ENCODE data around the gene LIF. TPM values are rescaled to one million over a fixed set of nuclear protein-coding genes. Genes with fewer than 3 reads are reported as not detected.
"Not testable (repeated sequence)": the region's sequence is repeated elsewhere in the genome, so short reads cannot be mapped to it uniquely, and the experiment has no call there.

LIF gene
- total RNA-seq, 1 donor from 2014 or later, result 18.9 TPM

DNA sequence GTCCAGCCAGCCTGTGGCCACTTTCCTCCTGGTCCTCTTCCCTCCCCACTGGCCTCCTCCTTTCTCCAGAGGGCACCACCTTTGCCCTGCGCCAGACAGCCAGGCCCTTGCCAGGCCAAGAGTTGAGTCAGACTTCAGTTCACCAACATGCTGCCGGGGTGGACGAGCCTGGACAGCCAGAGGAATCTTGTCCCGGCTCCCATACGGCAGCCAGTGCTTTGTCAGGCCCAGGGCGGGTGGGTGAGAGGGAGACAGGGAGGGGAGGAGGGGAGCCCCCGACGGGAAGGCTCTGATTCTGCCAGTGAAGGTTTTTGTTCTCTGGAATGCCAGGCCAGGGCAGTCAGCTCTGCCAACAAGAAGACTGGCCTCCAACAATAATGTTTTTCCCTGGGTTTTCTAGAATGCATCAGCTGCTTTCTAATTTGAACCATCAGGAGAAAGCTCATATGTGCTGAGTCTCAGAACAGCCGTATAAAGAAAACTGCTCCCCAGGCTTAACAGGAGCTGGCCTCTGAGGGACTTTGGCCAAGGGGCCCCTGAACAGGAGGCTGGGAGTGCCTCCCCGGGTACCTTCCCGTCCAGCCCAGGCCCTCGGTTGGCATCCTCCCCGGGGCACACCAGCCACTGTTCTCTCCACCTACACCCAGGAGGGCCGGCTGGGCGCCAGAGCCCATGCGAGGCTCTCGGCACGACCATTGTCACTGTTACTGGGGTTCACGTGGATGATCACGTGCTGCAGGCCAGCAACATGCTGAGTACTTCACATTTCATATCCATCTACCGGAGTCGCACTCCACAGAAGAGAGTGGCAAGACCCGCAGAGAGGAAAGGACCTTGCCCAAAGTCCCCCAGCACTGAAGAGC lies 28.6 kb downstream of the LIF start:
- Mint-ChIP-seq H3K27ac (ENCODE audit: unreplicated experiment) (peak overlapping the region; percentile 92), H3K27me3 (ENCODE audit: low read depth) (no peaks in the 10 kb centered on the region), H3K9me3 (ENCODE audit: low read depth) (no peaks in the 10 kb centered on the region), H3K4me1 (ENCODE audit: low read depth) (peaks cover 36% of the 10 kb centered on the region), H3K4me3 (ENCODE audit: unreplicated experiment) (no peak overlapping the region), H3K36me3 (ENCODE audit: low read depth) (no peaks in the 10 kb centered on the region)
- DNase-seq (ENCODE audit: low spot score), result no peak
- TF ChIP-seq, protein P1, sequence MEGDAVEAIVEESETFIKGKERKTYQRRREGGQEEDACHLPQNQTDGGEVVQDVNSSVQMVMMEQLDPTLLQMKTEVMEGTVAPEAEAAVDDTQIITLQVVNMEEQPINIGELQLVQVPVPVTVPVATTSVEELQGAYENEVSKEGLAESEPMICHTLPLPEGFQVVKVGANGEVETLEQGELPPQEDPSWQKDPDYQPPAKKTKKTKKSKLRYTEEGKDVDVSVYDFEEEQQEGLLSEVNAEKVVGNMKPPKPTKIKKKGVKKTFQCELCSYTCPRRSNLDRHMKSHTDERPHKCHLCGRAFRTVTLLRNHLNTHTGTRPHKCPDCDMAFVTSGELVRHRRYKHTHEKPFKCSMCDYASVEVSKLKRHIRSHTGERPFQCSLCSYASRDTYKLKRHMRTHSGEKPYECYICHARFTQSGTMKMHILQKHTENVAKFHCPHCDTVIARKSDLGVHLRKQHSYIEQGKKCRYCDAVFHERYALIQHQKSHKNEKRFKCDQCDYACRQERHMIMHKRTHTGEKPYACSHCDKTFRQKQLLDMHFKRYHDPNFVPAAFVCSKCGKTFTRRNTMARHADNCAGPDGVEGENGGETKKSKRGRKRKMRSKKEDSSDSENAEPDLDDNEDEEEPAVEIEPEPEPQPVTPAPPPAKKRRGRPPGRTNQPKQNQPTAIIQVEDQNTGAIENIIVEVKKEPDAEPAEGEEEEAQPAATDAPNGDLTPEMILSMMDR (IDR thresholded peaks at IDR 0.05), result no peak

DNA sequence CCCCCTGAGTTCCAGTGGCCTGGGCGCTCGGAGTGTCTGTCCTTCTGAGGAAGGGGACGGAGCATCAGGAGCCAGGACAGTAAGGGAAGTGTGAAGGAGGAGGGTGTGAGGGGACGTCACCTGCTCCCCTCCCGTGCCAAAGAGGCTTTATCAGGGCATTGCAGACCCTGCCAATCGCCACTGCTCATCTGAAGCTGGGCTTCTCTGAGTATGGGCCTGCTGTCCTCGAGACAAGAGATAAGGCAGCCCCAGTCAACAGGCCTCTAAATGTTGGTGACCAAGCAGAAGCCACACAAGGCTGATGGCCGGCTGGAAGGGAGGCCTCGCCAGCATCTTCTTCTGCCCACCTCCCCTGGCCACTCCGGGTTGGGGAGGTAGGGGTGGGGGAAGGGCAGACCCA lies 29.8 kb downstream of the LIF start:
- Mint-ChIP-seq H3K27me3 (ENCODE audit: low read depth) (no peaks in the 10 kb centered on the region), H3K27ac (ENCODE audit: unreplicated experiment) (no peak overlapping the region), H3K4me1 (ENCODE audit: low read depth) (peaks cover 45% of the 10 kb centered on the region), H3K4me3 (ENCODE audit: unreplicated experiment) (no peak overlapping the region), H3K36me3 (ENCODE audit: low read depth) (no peaks in the 10 kb centered on the region), H3K9me3 (ENCODE audit: low read depth) (no peaks in the 10 kb centered on the region)
- no peak for DNase-seq (ENCODE audit: low spot score)
- TF ChIP-seq, protein P1 (IDR thresholded peaks at IDR 0.05), result no peak

DNA sequence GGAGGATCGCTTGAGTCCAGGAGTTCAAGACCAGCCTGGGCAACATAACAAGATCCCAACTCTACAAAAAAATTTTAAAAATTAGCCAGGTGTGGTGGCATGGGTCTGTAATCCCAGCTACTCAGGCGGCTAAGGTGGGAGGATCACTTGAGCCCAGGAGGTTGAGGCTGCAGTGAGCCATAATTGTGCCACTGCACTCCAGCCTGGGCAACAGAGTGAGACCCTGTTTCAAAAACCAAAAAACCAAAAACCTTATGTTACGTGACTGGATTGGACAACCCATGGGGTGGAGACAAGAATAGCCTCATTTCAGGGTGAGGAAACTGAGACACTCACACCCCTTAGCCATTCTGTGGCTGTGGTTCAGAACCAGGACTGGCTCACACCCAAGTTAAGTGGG lies 30.3 kb downstream of the LIF start:
- DNase-seq (ENCODE audit: low spot score), result peak; percentile 17
- not testable (repeated sequence) for H3K4me3 Mint-ChIP-seq (ENCODE audit: unreplicated experiment); H3K9me3 Mint-ChIP-seq (ENCODE audit: low read depth); H3K27ac Mint-ChIP-seq (ENCODE audit: unreplicated experiment); H3K36me3 Mint-ChIP-seq (ENCODE audit: low read depth); H3K27me3 Mint-ChIP-seq (ENCODE audit: low read depth)
- peaks cover 45% of the 10 kb centered on the region for H3K4me1 Mint-ChIP-seq (ENCODE audit: low read depth)

DNA sequence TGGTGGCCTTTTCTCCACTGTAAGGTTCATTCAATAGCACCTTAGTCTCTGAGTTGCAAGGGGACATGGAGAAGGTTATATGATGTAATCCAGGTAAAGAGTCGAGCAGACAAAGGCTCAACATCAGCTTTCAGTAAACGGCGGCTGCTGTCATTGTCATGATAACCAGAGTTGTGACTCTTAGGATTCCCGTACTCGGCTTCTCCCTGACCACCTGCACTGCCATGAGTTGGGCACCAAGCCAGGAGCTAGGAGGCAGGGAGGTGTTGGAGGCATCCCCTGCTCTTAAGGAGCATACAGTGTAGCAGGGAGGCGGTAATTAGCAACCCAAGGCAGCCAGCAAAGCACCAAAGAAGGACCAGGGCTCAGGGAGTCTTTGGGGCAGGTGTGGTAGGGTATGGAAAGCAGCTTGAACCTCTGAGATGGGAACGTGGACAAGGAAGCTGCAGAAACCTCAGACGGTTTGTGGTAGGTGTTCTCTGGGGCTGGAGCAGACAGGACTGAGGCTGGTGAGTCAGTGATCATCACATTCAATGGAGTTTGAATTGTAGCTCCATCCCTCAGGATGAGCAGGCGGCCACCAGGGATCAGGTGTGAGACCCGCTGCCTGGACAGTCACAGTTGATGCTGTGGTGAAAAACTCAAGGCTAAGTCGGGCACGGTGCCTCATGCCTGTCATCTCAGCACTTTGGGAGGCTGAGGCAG lies 31.7 kb downstream of the LIF start:
- TF ChIP-seq, protein P1 (IDR thresholded peaks at IDR 0.05), result no peak

DNA sequence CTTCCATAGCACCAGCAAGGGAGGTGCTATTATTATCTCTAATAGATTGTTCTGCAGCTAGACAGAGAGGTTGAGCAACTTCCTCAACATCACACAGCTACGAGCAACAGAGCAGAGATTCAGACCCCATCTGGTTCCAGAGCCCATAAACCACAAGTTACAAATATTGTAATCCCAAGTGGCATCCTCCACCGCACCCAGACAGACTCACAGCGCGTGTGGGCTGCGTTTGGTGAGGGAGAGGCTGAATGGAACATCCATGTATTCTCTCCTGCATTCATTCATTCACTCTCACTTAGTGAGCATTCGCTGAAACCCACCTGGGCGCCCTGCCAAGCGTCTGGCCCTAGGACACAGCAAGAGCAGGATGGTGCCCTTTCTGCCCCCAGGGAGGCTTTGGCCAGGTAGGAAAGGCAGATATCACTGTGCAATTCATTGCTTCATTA lies 33.5 kb downstream of the LIF start:
- Mint-ChIP-seq H3K36me3 (ENCODE audit: low read depth) (no peaks in the 10 kb centered on the region), H3K27me3 (ENCODE audit: low read depth) (no peaks in the 10 kb centered on the region), H3K9me3 (ENCODE audit: low read depth) (no peaks in the 10 kb centered on the region), H3K4me1 (ENCODE audit: low read depth) (peaks cover 57% of the 10 kb centered on the region), H3K27ac (ENCODE audit: unreplicated experiment) (peak overlapping the region; percentile 82), H3K4me3 (ENCODE audit: unreplicated experiment) (no peak overlapping the region)
- TF ChIP-seq, protein P1 (IDR thresholded peaks at IDR 0.05), result no peak
- DNase-seq (ENCODE audit: low spot score), result peak; percentile 60

More for the DNA sequence above, 31.7 kb downstream of the LIF start:
- Mint-ChIP-seq H3K4me1 (ENCODE audit: low read depth) (peaks cover 54% of the 10 kb centered on the region), H3K4me3 (ENCODE audit: unreplicated experiment) (no peak overlapping the region), H3K36me3 (ENCODE audit: low read depth) (no peaks in the 10 kb centered on the region), H3K9me3 (ENCODE audit: low read depth) (no peaks in the 10 kb centered on the region), H3K27ac (ENCODE audit: unreplicated experiment) (no peak overlapping the region), H3K27me3 (ENCODE audit: low read depth) (no peaks in the 10 kb centered on the region)
- DNase-seq (ENCODE audit: low spot score), result peak; percentile 56
